ENCODE measurements around the gene STAG2. TPM values are rescaled to one million over a fixed set of nuclear protein-coding genes. Genes with fewer than 3 reads are reported as not detected.

Gene STAG2
- total and polyA plus RNA-seq, 8 donors: 47.8 to 142 (median 114) TPM

DNA sequence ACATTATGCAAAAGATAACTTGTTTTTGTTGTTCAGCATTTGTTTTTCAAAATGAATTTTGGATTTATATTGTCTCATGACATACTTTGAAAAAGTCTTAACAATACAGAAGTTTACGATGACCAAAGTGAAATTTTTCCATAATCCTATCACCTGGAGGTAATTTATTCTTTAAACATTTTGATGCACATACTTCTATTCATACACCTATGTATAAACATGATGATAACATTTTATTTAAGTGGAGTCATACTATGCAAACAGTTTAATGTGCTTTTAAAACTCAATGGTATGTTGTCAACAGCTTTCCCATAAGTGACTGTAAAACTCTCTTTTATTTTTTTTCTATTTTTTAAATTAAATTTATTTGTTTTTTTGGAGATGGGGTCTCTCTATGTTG lies 65.0 kb downstream of the STAG2 start:
- Histone ChIP-seq H3K4me3 (no peak overlapping the region), H3K36me3 (no peaks in the 10 kb centered on the region), H3K27me3 (no peaks in the 10 kb centered on the region), H3K9me3 (no peaks in the 10 kb centered on the region), H3K4me1 (no peaks in the 10 kb centered on the region), H3K27ac (no peak overlapping the region)
- intact Hi-C loops (cut with DNase I): no loop called here
- TF ChIP-seq, protein P1, sequence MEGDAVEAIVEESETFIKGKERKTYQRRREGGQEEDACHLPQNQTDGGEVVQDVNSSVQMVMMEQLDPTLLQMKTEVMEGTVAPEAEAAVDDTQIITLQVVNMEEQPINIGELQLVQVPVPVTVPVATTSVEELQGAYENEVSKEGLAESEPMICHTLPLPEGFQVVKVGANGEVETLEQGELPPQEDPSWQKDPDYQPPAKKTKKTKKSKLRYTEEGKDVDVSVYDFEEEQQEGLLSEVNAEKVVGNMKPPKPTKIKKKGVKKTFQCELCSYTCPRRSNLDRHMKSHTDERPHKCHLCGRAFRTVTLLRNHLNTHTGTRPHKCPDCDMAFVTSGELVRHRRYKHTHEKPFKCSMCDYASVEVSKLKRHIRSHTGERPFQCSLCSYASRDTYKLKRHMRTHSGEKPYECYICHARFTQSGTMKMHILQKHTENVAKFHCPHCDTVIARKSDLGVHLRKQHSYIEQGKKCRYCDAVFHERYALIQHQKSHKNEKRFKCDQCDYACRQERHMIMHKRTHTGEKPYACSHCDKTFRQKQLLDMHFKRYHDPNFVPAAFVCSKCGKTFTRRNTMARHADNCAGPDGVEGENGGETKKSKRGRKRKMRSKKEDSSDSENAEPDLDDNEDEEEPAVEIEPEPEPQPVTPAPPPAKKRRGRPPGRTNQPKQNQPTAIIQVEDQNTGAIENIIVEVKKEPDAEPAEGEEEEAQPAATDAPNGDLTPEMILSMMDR (IDR thresholded peaks at IDR 0.05): no peak
- ATAC-seq (no peak), DNase-seq (no peak)

DNA sequence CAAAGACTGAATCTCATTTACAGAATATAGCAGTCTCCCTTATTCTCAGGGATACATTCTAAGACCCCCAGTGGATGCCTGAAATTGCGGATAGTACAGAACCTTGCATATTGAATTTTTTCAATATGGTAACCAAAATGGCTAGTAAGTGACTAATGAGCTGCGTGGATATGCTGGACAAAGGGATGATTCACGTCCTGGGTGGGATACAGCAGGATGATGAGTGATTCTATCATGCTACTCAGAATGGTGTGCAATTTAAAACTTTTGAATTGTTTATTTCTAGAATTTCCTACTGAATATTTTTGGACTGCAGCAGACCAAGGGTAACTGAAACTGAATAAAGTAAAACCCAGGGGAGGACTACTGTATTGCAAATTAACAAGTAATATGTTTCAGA lies 66.7 kb downstream of the STAG2 start:
- ATAC-seq (no peak), DNase-seq (no peak)
- Histone ChIP-seq H3K4me1 (no peaks in the 10 kb centered on the region), H3K9me3 (no peaks in the 10 kb centered on the region), H3K27me3 (no peaks in the 10 kb centered on the region), H3K4me3 (no peak overlapping the region), H3K27ac (no peak overlapping the region), H3K36me3 (no peaks in the 10 kb centered on the region)
- intact Hi-C loops (cut with DNase I): no loop called here
- TF ChIP-seq, protein P1 (IDR thresholded peaks at IDR 0.05): no peak

DNA sequence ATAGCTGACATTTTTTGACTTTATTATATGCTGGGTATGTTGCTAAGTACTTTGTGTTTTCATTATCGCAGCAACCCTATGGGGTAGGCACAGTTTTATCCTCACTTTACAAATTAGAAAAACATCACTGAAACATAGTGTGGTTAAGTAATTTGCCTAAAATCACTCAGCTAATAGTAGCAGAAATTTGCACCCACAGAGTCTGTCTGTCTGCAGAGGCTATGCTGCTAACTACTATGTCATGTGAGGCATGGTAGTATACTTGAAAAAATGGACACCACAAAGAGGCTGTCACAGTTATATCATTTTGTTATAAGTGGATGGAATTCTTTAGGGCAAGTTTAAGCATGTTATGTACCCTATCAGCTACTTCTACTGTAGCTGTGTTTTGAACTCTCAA lies 69.0 kb downstream of the STAG2 start:
- TF ChIP-seq, protein P1 (IDR thresholded peaks at IDR 0.05): no peak

DNA sequence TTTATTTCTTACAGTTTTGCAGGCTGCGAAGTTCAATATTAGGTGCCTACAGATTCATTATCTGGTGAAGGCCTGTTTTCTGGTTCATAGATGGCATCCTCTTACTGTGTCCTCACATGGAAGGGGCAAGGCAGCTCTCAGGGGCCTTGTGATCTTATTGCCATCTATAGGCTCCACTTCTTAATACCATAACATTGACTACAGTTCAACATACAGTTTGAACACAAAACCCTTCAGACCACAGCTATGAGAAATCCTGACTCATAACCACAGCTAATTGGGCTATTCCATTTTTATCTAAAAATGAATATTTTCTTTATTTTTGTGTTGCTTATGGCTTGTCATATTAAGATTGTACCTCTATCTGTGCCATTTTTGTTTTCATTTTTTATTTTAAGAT lies 72.3 kb downstream of the STAG2 start:
- no peaks in the 10 kb centered on the region for H3K36me3 ChIP-seq
- intact Hi-C loops (cut with DNase I): no loop called here
- H3K4me3 ChIP-seq: no peak overlapping the region
- TF ChIP-seq, protein P1 (IDR thresholded peaks at IDR 0.05): no peak
- H3K27me3 ChIP-seq: no peaks in the 10 kb centered on the region
- ATAC-seq: no peak
- no peak overlapping the region for H3K27ac ChIP-seq
- DNase-seq: no peak
- no peaks in the 10 kb centered on the region for H3K4me1 ChIP-seq
- H3K9me3 ChIP-seq: no peaks in the 10 kb centered on the region

More for the DNA sequence above, 69.0 kb downstream of the STAG2 start:
- Histone ChIP-seq H3K4me1 (no peaks in the 10 kb centered on the region), H3K9me3 (no peaks in the 10 kb centered on the region), H3K36me3 (no peaks in the 10 kb centered on the region), H3K4me3 (no peak overlapping the region), H3K27ac (no peak overlapping the region), H3K27me3 (no peaks in the 10 kb centered on the region)
- ATAC-seq (no peak), DNase-seq (no peak)
- intact Hi-C loops (cut with DNase I): no loop called here

DNA sequence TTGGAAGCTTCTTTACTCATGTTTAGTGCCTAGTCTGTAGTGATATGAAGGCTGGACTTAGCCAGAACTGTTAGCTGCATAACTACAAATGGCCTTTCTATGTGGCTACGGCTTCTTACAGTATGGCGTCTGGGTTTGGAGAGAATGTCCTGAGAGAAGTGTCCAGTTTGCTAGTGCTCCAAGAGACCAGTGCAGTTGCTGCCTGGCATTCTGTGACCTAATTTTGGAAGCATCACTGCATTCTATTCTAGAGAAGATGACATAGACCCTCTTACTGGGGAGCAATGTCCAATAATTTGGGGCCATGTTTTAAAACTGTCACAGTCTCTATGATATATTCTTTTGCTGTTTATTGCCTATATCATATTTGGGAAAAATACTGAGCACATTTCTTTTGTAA lies 74.2 kb downstream of the STAG2 start:
- H3K4me1 ChIP-seq: no peaks in the 10 kb centered on the region
- DNase-seq (no peak), ATAC-seq (no peak)
- H3K36me3 ChIP-seq: no peaks in the 10 kb centered on the region
- H3K27me3 ChIP-seq: no peaks in the 10 kb centered on the region
- H3K9me3 ChIP-seq: no peaks in the 10 kb centered on the region
- TF ChIP-seq, protein P1 (IDR thresholded peaks at IDR 0.05): no peak
- no peak overlapping the region for H3K27ac ChIP-seq
- intact Hi-C loops (cut with DNase I): no loop called here
- H3K4me3 ChIP-seq: no peak overlapping the region

Measured in left lung (tissue), 10 donors.